Measurements from ENCODE around the gene SEMA4C. TPM values are rescaled to one million over a fixed set of nuclear protein-coding genes. Genes with fewer than 3 reads are reported as not detected.

The SEMA4C gene
- total and polyA plus RNA-seq, 9 of the 15 experiments (the other 6 are each of a cell fraction or from before 2014, with no cell fraction given), result 0.32 to 59.7 (median 23.9) TPM

- no peak for TF ChIP-seq ZNF639 (CRISPR knock-in tag; conservative IDR thresholded peaks at IDR 0.05 in 1 of 2, IDR thresholded peaks at IDR 0.05 in 1 of 2)
- no peak for TF ChIP-seq PHB (CRISPR knock-in tag; IDR thresholded peaks at IDR 0.05)
- TF ChIP-seq DEAF1 (CRISPR knock-in tag; IDR thresholded peaks at IDR 0.05), result no peak
- TF ChIP-seq MAZ (CRISPR knock-in tag; conservative IDR thresholded peaks at IDR 0.05 in 1 of 2, IDR thresholded peaks at IDR 0.05 in 1 of 2), result peak in 1 of 2 experiments; percentile 21; a peak in 2 of 4 replicates
- TF ChIP-seq ZFX (CRISPR knock-in tag; IDR thresholded peaks at IDR 0.05), result peak; percentile 13; the same call in 1 of the 2 replicates
- TF ChIP-seq RBM34 (IDR thresholded peaks at IDR 0.05; ENCODE audit: borderline replicate concordance, insufficient read depth, low read length), result no peak
- TF ChIP-seq TCF7 (IDR thresholded peaks at IDR 0.05; ENCODE audit: borderline replicate concordance), result no peak
- no peak for TF ChIP-seq NFIC (IDR thresholded peaks at IDR 0.05)
- TF ChIP-seq ZNF395 (CRISPR knock-in tag; IDR thresholded peaks at IDR 0.05), result no peak
- no peak for TF ChIP-seq JUN (IDR thresholded peaks at IDR 0.05; ENCODE audit: borderline replicate concordance, low read depth, low read length)
- TF ChIP-seq JUN (CRISPR knock-in tag; IDR thresholded peaks at IDR 0.05; ENCODE audit: borderline replicate concordance), result no peak
- TF ChIP-seq FOS (IDR thresholded peaks at IDR 0.05; ENCODE audit: extremely low read depth, insufficient read length), result no peak
- no peak for TF ChIP-seq ZC3H11A (IDR thresholded peaks at IDR 0.05; ENCODE audit: low read depth, low read length)
- TF ChIP-seq C11orf30 (IDR thresholded peaks at IDR 0.05; ENCODE audit: low read depth), result peak; percentile 95
- no peak for TF ChIP-seq TEAD1 (CRISPR knock-in tag; IDR thresholded peaks at IDR 0.05)
- 0 out of 2 replicates have a peak, but pooled peaks have one; percentile 1 for TF ChIP-seq ZNF766 (CRISPR knock-in tag; conservative IDR thresholded peaks at IDR 0.05)
- no peak for TF ChIP-seq GTF2B (IDR thresholded peaks at IDR 0.05; ENCODE audit: extremely low read depth, insufficient read length)
- TF ChIP-seq MAFF (IDR thresholded peaks at IDR 0.05; ENCODE audit: low read length), result peak; percentile 79
- 0 out of 2 replicates have a peak, but pooled peaks have one; percentile 22 for TF ChIP-seq FOXP4 (CRISPR knock-in tag; IDR thresholded peaks at IDR 0.05; ENCODE audit: borderline replicate concordance)
These were observed 861 bp upstream of the SEMA4C start (continued) for GRCh38 chr2:96870626-96871255.
